DOHH2 (cell line): ENCODE measurements around the gene PTS.

Experiments
- H3F3A ChIP-seq: fragments of 200-600 bp; sonication (generic), shearing (Covaris generic); 2 replicates; pipeline ENCODE4 v1.6.0; 2016; ENCODE audit warnings: antibody characterized with exemption, mild to moderate bottlenecking; ENCODE audit not compliant: control insufficient read depth, insufficient read depth
- H3K27ac ChIP-seq: fragments of 200-600 bp; sonication (generic); 2 replicates; pipeline ENCODE4 v1.5.1; 2014; ENCODE audit warnings: low read depth, mild to moderate bottlenecking, low read length, moderate library complexity
- H3K27me3 ChIP-seq: fragments of 200-600 bp; sonication (generic); 2 replicates; pipeline ENCODE4 v1.6.1; 2014; ENCODE audit warnings: mild to moderate bottlenecking, low read length, mixed read lengths; ENCODE audit not compliant: control insufficient read depth
- H3K36me3 ChIP-seq: fragments of 200-600 bp; sonication (generic); 2 replicates; pipeline ENCODE4 v1.6.1; 2014; ENCODE audit warnings: mild to moderate bottlenecking, low read length, moderate library complexity, mixed read lengths; ENCODE audit not compliant: control insufficient read depth
- H3K4me1 ChIP-seq: fragments of 200-600 bp; sonication (generic); 2 replicates; pipeline ENCODE4 v1.6.1; 2014; ENCODE audit warnings: mild to moderate bottlenecking, low read length, mixed read lengths; ENCODE audit not compliant: control insufficient read depth
- H3K4me2 ChIP-seq: fragments of 200-600 bp; sonication (generic); 2 replicates; pipeline ENCODE4 v1.6.0; 2014; ENCODE audit warnings: mild to moderate bottlenecking, low read length, moderate library complexity
- H3K4me3 ChIP-seq: fragments of 200-600 bp; sonication (generic); 2 replicates; pipeline ENCODE4 v1.5.1; 2014; ENCODE audit warnings: mild to moderate bottlenecking, low read length, mixed read lengths
- H3K79me2 ChIP-seq: fragments of 200-600 bp; sonication (generic); 2 replicates; pipeline ENCODE4 v1.6.1; 2014; ENCODE audit warnings: mild to moderate bottlenecking, low read length, mixed read lengths; ENCODE audit not compliant: control insufficient read depth
- H3K9me2 ChIP-seq: fragments of 200-600 bp; sonication (generic); replicated peaks from 2 replicates; pipeline ENCODE4 v1.6.1; 2014; ENCODE audit warnings: mild to moderate bottlenecking, low read length, mixed read lengths; ENCODE audit not compliant: control insufficient read depth
- H3K9me3 ChIP-seq: fragments of 200-600 bp; sonication (generic); 2 replicates; pipeline ENCODE4 v1.6.1; 2014; ENCODE audit warnings: antibody characterized with exemption, low read length, mixed read lengths; ENCODE audit not compliant: control insufficient read depth, insufficient read depth
- H4K20me1 ChIP-seq: fragments of 200-600 bp; sonication (generic); 2 replicates; pipeline ENCODE4 v1.6.0; 2014; ENCODE audit warnings: low read depth, mild to moderate bottlenecking, antibody characterized with exemption, low read length, moderate library complexity; ENCODE audit not compliant: control insufficient read depth, insufficient read depth
- CTCF ChIP-seq: fragments of 200-600 bp; sonication (generic); IDR thresholded peaks from one replicate; pipeline ENCODE4 v1.5.1; 2014; ENCODE audit warnings: antibody characterized with exemption, mild to moderate bottlenecking, low read depth, low read length; ENCODE audit not compliant: poor library complexity, severe bottlenecking
- EZH2phosphoT487 ChIP-seq: fragments of 200-600 bp; sonication (generic); IDR thresholded peaks from 2 replicates; pipeline ENCODE4 v1.6.1; 2017; ENCODE audit warnings: borderline replicate concordance, mild to moderate bottlenecking, antibody characterized with exemption, low read length, moderate library complexity, mixed read lengths

Gene PTS

GRCh38 chr11:112241486-112241885 lies 15.3 kb downstream of the PTS start:
- no peaks in the 10 kb centered on the region for H3K79me2 ChIP-seq

GRCh38 chr11:112247201-112247600 lies 21.0 kb downstream of the PTS start:
- H3K79me2 ChIP-seq = no peaks in the 10 kb centered on the region
- no peaks in the 10 kb centered on the region for H3F3A ChIP-seq
- no peaks in the 10 kb centered on the region for H3K27me3 ChIP-seq
- no peak overlapping the region for H3K4me2 ChIP-seq
- no peak overlapping the region for H3K27ac ChIP-seq
- TF ChIP-seq EZH2phosphoT487 (no peak), CTCF (no peak)
- H4K20me1 ChIP-seq = no peaks in the 10 kb centered on the region
- no peaks in the 10 kb centered on the region for H3K36me3 ChIP-seq
- no peaks in the 10 kb centered on the region for H3K9me3 ChIP-seq
- no peaks in the 10 kb centered on the region for H3K9me2 ChIP-seq
- H3K4me3 ChIP-seq = no peak overlapping the region
- H3K4me1 ChIP-seq = no peaks in the 10 kb centered on the region

More at GRCh38 chr11:112241486-112241885, 15.3 kb downstream of the PTS start:
- Histone ChIP-seq H3F3A (no peaks in the 10 kb centered on the region), H3K4me2 (no peak overlapping the region), H3K27me3 (no peaks in the 10 kb centered on the region), H3K9me2 (no peaks in the 10 kb centered on the region), H4K20me1 (no peaks in the 10 kb centered on the region), H3K36me3 (peaks cover 15% of the 10 kb centered on the region), H3K4me1 (peaks cover 1% of the 10 kb centered on the region; the same call in 1 of the 2 replicates), H3K9me3 (no peaks in the 10 kb centered on the region), H3K27ac (no peak overlapping the region), H3K4me3 (no peak overlapping the region)
- no peak for TF ChIP-seq CTCF
- no peak for TF ChIP-seq EZH2phosphoT487

DNA sequence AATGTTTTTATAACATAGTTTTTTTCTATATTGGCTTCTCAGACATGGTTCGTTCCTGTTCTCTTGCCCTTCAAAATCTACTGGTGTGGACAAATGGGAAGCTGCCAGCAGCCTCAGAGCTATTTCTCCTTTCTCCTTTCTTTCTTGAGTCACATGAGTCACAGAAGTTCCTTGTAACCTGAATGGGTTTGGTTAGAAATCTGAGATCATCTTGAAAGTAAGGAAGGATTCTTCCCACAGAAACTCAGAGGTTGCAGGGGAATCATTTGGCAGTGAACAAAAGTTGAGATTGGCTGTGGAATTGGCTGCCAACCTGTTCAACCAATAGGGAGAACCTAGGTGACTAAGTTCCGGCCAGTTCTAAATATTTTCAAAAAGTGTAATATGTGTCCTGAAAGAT lies 22.0 kb downstream of the PTS start:
- H3K4me3 ChIP-seq = no peak overlapping the region
- TF ChIP-seq EZH2phosphoT487 (no peak), CTCF (no peak)
- no peak overlapping the region for H3K4me2 ChIP-seq
- no peaks in the 10 kb centered on the region for H3K9me3 ChIP-seq
- H3K4me1 ChIP-seq = no peaks in the 10 kb centered on the region
- no peaks in the 10 kb centered on the region for H3F3A ChIP-seq
- no peaks in the 10 kb centered on the region for H4K20me1 ChIP-seq
- no peaks in the 10 kb centered on the region for H3K36me3 ChIP-seq
- no peaks in the 10 kb centered on the region for H3K27me3 ChIP-seq
- H3K79me2 ChIP-seq = no peaks in the 10 kb centered on the region
- H3K9me2 ChIP-seq = no peaks in the 10 kb centered on the region
- H3K27ac ChIP-seq = no peak overlapping the region
